Liver (tissue), 9 donors: ENCODE data around the gene OR4K15. TPM values are rescaled to one million over a fixed set of nuclear protein-coding genes. Genes with fewer than 3 reads are reported as not detected.

Experiments used
- DNase-seq: peaks from one replicate; pipeline ENCODE4 v3.0.0-alpha.2; 2017; ENCODE audit warnings: low spot score
- H3K27ac ChIP-seq, 2 donors: one replicate each; pipeline ENCODE4 v1.7.0; 2013; ENCODE audit warnings: inconsistent platforms in 2 of 2, low read length in 2 of 2, control low read depth in 1 of 2, low read depth in 1 of 2, mild to moderate bottlenecking in 1 of 2
- H3K27me3 ChIP-seq, 4 donors: one replicate each; pipeline versions ENCODE4 v1.6.1 to v1.7.0; 2013; ENCODE audit warnings: low read length in 3 of 4, inconsistent platforms in 1 of 4, mild to moderate bottlenecking in 1 of 4, moderate library complexity in 1 of 4; ENCODE audit not compliant: control insufficient read depth in 4 of 4, insufficient read depth in 4 of 4
- H3K36me3 ChIP-seq, 4 donors: one replicate each; pipeline versions ENCODE4 v1.6.1 to v1.7.0; 2013; ENCODE audit warnings: low read length in 3 of 4, mild to moderate bottlenecking in 3 of 4, low read depth in 1 of 4, moderate library complexity in 1 of 4; ENCODE audit not compliant: control insufficient read depth in 4 of 4, insufficient read depth in 3 of 4
- H3K4me1 ChIP-seq, 4 donors: one replicate each; pipeline versions ENCODE4 v1.6.1 to v1.7.0; 2013; ENCODE audit warnings: low read length in 3 of 4, mild to moderate bottlenecking in 3 of 4, moderate library complexity in 1 of 4; ENCODE audit not compliant: control insufficient read depth in 4 of 4, insufficient read depth in 4 of 4
- H3K4me3 ChIP-seq, 3 donors: one replicate each; pipeline versions ENCODE4 v1.6.1 to v1.7.0; 2013; ENCODE audit warnings: low read length in 3 of 3, control low read depth in 1 of 3, low read depth in 1 of 3, mild to moderate bottlenecking in 1 of 3
- H3K9ac ChIP-seq, 2 donors: one replicate each; pipeline ENCODE4 v1.7.0; 2013; ENCODE audit warnings: low read length in 2 of 2, mild to moderate bottlenecking in 2 of 2, moderate library complexity in 2 of 2, control low read depth in 1 of 2, low read depth in 1 of 2
- H3K9me3 ChIP-seq, 4 donors: one replicate each; pipeline versions ENCODE4 v1.6.1 to v1.7.0; 2013; ENCODE audit warnings: low read length in 3 of 4; ENCODE audit not compliant: control insufficient read depth in 4 of 4
- EGR1 ChIP-seq, 2 donors: IDR thresholded peaks; 2 replicates each; pipeline ENCODE4 v1.6.1; 2016 to 2018; ENCODE audit warnings: antibody characterized with exemption in 2 of 2, low read depth in 2 of 2
- FOXA1 ChIP-seq: IDR thresholded peaks from 2 replicates; pipeline ENCODE4 v1.6.1; 2016; ENCODE audit warnings: antibody characterized with exemption
- FOXA2 ChIP-seq: IDR thresholded peaks from 2 replicates; pipeline ENCODE4 v1.6.1; 2016; ENCODE audit warnings: antibody characterized with exemption
- GABPA ChIP-seq, 2 donors: IDR thresholded peaks in 1 of 2; conservative IDR thresholded peaks in 1 of 2; 2 replicates each; pipeline ENCODE4 v1.6.1; 2016; ENCODE audit warnings: antibody characterized with exemption in 2 of 2, mild to moderate bottlenecking in 1 of 2, moderate library complexity in 1 of 2
- HNF4G ChIP-seq: IDR thresholded peaks from 2 replicates; pipeline ENCODE4 v1.6.1; 2016; ENCODE audit warnings: antibody characterized with exemption
- JUND ChIP-seq, 2 donors: IDR thresholded peaks; 2 replicates each; pipeline ENCODE4 v1.6.1; 2016; ENCODE audit warnings: antibody characterized with exemption in 2 of 2
- MAX ChIP-seq: IDR thresholded peaks from 2 replicates; pipeline ENCODE4 v1.6.1; 2016; ENCODE audit warnings: antibody characterized with exemption
- NR2F2 ChIP-seq: IDR thresholded peaks from 2 replicates; pipeline ENCODE4 v1.6.1; 2016; ENCODE audit warnings: antibody characterized with exemption
- RAD21 ChIP-seq, 2 donors: IDR thresholded peaks; 2 replicates each; pipeline ENCODE4 v1.6.1; 2016; ENCODE audit warnings: antibody characterized with exemption in 2 of 2, mild to moderate bottlenecking in 2 of 2
- REST ChIP-seq: IDR thresholded peaks from 2 replicates; pipeline ENCODE4 v1.6.1; 2016; ENCODE audit warnings: antibody characterized with exemption, mild to moderate bottlenecking
- RXRA ChIP-seq, 2 donors: IDR thresholded peaks; 2 replicates each; pipeline ENCODE4 v1.6.1; 2017 to 2018; ENCODE audit warnings: antibody characterized with exemption in 2 of 2, mild to moderate bottlenecking in 1 of 2
- SP1 ChIP-seq: IDR thresholded peaks from 2 replicates; pipeline ENCODE4 v1.6.1; 2018; ENCODE audit warnings: antibody characterized with exemption, mild to moderate bottlenecking
- TAF1 ChIP-seq: conservative IDR thresholded peaks from 2 replicates; pipeline ENCODE4 v1.6.1; 2016; ENCODE audit warnings: antibody characterized with exemption, mild to moderate bottlenecking
- YY1 ChIP-seq: IDR thresholded peaks from 2 replicates; pipeline ENCODE4 v1.6.1; 2016; ENCODE audit warnings: antibody characterized with exemption, mild to moderate bottlenecking
- ZBTB33 ChIP-seq: IDR thresholded peaks from 2 replicates; pipeline ENCODE4 v1.6.1; 2016; ENCODE audit warnings: antibody characterized with exemption
- WGBS: extraction: QIAGEN DNeasy Blood & Tissue Kit; methylation state at CpG from one replicate; pipeline ENCODE4 v1.1.7; 2013; 5-methylcytosine and 5-hydroxymethylcytosine counted together
- polyA plus RNA-seq, 2 donors: library from polyadenylated mRNA; stranded (reverse) in 1 of 2; unstranded in 1 of 2; fragments of 200-250 nt in 1 of 2; fragments of >200 nt in 1 of 2; fragmentation: Nextera tagmentation in 1 of 2; extraction: Ambion mirVana in 1 of 2; gene quantifications; one replicate each; pipeline versions ENCODE4 v1.2.1 to v1.2.3, GENCODE V29; 2013 to 2015
- total RNA-seq, 2 donors: library from RNA; depleted of rRNA; stranded (reverse); fragments of >200 nt; gene quantifications; one replicate each; pipeline ENCODE4 v1.2.3, GENCODE V29; 2014
- TF ChIP-seq, protein P1 (sequence below): fragments of 150-350 bp; IDR thresholded peaks from 2 replicates; pipeline ENCODE4 v1.5.1; 2017; ENCODE audit warnings: improper control_type of control experiment, low read depth, low read length; ENCODE audit not compliant: missing input control
- TF ChIP-seq, protein P2 (sequence below): IDR thresholded peaks from 2 replicates; pipeline ENCODE4 v1.6.1; 2016; ENCODE audit warnings: antibody characterized with exemption
- donor health status: healthy.
- donor health status: healthy.
- donor health status: healthy.
- donor health status: healthy.
- donor health status: healthy.

OR4K15 gene
- total and polyA plus RNA-seq, 4 donors = not detected

DNA sequence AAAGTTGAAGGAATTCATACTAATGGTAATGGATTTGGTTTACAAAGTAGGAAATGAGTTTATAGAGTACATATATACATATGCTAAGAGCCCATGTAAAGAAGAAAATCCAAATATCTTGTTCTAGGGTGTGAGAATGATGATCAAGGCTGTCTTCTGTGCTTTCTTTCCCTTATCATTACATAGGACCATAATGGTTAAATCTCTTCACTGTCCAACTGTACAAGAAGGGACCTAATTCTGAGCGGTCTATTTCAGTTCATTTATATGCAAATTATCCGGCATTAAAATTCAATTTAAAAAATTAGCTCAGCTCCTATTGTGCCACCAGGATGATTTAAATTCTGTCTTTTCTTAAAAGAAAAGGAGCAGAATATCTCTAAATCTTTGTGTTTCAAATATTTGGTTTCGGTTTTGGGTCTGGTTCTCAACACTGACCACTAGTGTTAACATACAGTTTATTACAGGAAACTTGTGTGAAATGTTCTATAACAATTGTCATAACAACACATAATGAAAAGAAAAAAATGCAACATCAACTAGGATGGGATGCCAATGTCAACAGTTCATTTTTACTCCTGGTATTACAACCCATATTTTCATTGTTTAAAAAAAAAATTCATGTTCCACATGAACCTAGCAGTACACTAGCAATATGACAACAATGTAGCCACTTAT lies 27.8 kb upstream of the OR4K15 start:
- Histone ChIP-seq H3K4me1 (no peaks in the 10 kb centered on the region), H3K4me3 (no peak overlapping the region), H3K27me3 (no peaks in the 10 kb centered on the region), H3K9ac (no peak overlapping the region), H3K27ac (no peak overlapping the region), H3K36me3 (no peaks in the 10 kb centered on the region), H3K9me3 (no peaks in the 10 kb centered on the region)
- DNase-seq = no peak
- TF ChIP-seq RXRA (IDR thresholded peaks at IDR 0.05) (no peak), SP1 (no peak), EGR1 (IDR thresholded peaks at IDR 0.05; ENCODE audit: low read depth in 2 of 2) (no peak), ZBTB33 (no peak), RAD21 (IDR thresholded peaks at IDR 0.05) (no peak), TAF1 (no peak), HNF4G (no peak)
- TF ChIP-seq, protein P1, sequence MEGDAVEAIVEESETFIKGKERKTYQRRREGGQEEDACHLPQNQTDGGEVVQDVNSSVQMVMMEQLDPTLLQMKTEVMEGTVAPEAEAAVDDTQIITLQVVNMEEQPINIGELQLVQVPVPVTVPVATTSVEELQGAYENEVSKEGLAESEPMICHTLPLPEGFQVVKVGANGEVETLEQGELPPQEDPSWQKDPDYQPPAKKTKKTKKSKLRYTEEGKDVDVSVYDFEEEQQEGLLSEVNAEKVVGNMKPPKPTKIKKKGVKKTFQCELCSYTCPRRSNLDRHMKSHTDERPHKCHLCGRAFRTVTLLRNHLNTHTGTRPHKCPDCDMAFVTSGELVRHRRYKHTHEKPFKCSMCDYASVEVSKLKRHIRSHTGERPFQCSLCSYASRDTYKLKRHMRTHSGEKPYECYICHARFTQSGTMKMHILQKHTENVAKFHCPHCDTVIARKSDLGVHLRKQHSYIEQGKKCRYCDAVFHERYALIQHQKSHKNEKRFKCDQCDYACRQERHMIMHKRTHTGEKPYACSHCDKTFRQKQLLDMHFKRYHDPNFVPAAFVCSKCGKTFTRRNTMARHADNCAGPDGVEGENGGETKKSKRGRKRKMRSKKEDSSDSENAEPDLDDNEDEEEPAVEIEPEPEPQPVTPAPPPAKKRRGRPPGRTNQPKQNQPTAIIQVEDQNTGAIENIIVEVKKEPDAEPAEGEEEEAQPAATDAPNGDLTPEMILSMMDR = no peak
- 73% methylated on average over 3 of the region's 3 CpGs for WGBS

DNA sequence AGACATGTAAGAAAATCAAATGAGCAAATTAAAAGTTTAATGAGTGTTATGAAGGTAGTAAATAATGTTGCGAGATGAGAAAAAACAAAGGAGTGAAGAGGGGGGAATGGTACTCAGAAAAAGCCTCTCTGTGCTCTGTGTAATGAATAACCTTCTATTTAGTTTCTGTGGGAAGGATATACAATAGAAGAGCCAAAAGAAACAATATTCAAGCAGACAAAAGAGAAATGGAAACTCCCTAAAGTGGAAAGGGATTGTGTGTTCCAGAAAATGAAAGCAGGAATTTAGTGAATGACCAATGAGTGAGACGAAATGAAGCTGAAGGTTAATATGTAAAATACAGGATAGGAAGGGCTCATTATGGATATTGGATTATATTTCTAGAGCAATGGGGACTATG lies 26.2 kb upstream of the OR4K15 start:
- no peaks in the 10 kb centered on the region for H3K27me3 ChIP-seq
- H3K9ac ChIP-seq = no peak overlapping the region
- WGBS = 70% methylated on average over 2 of the region's 2 CpGs
- H3K4me1 ChIP-seq = no peaks in the 10 kb centered on the region
- no peaks in the 10 kb centered on the region for H3K36me3 ChIP-seq
- no peaks in the 10 kb centered on the region for H3K9me3 ChIP-seq
- DNase-seq = no peak
- no peak overlapping the region for H3K4me3 ChIP-seq
- TF ChIP-seq TAF1 (no peak), FOXA1 (no peak), RXRA (IDR thresholded peaks at IDR 0.05) (no peak), MAX (no peak), RAD21 (IDR thresholded peaks at IDR 0.05) (no peak), JUND (IDR thresholded peaks at IDR 0.05) (no peak), EGR1 (IDR thresholded peaks at IDR 0.05; ENCODE audit: low read depth in 2 of 2) (no peak), HNF4G (no peak), FOXA2 (no peak), GABPA (IDR thresholded peaks at IDR 0.05 in 1 of 2, conservative IDR thresholded peaks at IDR 0.05 in 1 of 2) (no peak), ZBTB33 (no peak), SP1 (no peak), NR2F2 (no peak), REST (no peak), YY1 (no peak)
- TF ChIP-seq, protein P2, sequence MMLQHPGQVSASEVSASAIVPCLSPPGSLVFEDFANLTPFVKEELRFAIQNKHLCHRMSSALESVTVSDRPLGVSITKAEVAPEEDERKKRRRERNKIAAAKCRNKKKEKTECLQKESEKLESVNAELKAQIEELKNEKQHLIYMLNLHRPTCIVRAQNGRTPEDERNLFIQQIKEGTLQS = no peak
- TF ChIP-seq, protein P1 = no peak
- H3K27ac ChIP-seq = no peak overlapping the region
